ENCODE results near the gene RAD51C.

The RAD51C gene

GRCh38 chr17:58699771-58700170 is 7.4 kb downstream of the RAD51C start:
- DNase-seq (ENCODE audit: insufficient read length, low spot score), result no peak

GRCh38 chr17:58702045-58702476 is 9.7 kb downstream of the RAD51C start:
- DNase-seq (ENCODE audit: insufficient read length, low spot score), result no peak
- TF ChIP-seq POLR2A (IDR thresholded peaks at IDR 0.05; ENCODE audit: low read depth, low read length), result no peak
- TF ChIP-seq POU2F2 (IDR thresholded peaks at IDR 0.05; ENCODE audit: low read depth, low read length), result no peak
- TF ChIP-seq POLR2AphosphoS5 (IDR thresholded peaks at IDR 0.05; ENCODE audit: low read depth, low read length), result no peak
- no peak for TF ChIP-seq PAX5 (IDR thresholded peaks at IDR 0.05; ENCODE audit: insufficient read depth, low read length, severe bottlenecking)
- TF ChIP-seq TAF1 (IDR thresholded peaks at IDR 0.05; ENCODE audit: low read depth, low read length), result no peak
- TF ChIP-seq SPI1 (IDR thresholded peaks at IDR 0.05; ENCODE audit: low read depth, low read length), result no peak
- FAIRE-seq, result peak; percentile 75

More at GRCh38 chr17:58699771-58700170, 7.4 kb downstream of the RAD51C start:
- TF ChIP-seq SPI1 (IDR thresholded peaks at IDR 0.05; ENCODE audit: low read depth, low read length), result no peak
- TF ChIP-seq PAX5 (IDR thresholded peaks at IDR 0.05; ENCODE audit: insufficient read depth, low read length, severe bottlenecking), result no peak
- no peak for FAIRE-seq

GRCh38 chr17:58702708-58703107 is 10.3 kb downstream of the RAD51C start:
- TF ChIP-seq PAX5 (IDR thresholded peaks at IDR 0.05; ENCODE audit: insufficient read depth, low read length, severe bottlenecking), result no peak
- TF ChIP-seq POLR2AphosphoS5 (IDR thresholded peaks at IDR 0.05; ENCODE audit: low read depth, low read length), result no peak
- TF ChIP-seq POLR2A (IDR thresholded peaks at IDR 0.05; ENCODE audit: low read depth, low read length), result no peak
- no peak for TF ChIP-seq SPI1 (IDR thresholded peaks at IDR 0.05; ENCODE audit: low read depth, low read length)
- TF ChIP-seq POU2F2 (IDR thresholded peaks at IDR 0.05; ENCODE audit: low read depth, low read length), result no peak
- TF ChIP-seq TAF1 (IDR thresholded peaks at IDR 0.05; ENCODE audit: low read depth, low read length), result no peak
- FAIRE-seq (no peak), DNase-seq (ENCODE audit: insufficient read length, low spot score) (no peak)

GRCh38 chr17:58703137-58703915 is 10.9 kb downstream of the RAD51C start:
- no peak for DNase-seq (ENCODE audit: insufficient read length, low spot score)
- no peak for FAIRE-seq
- TF ChIP-seq PAX5 (IDR thresholded peaks at IDR 0.05; ENCODE audit: insufficient read depth, low read length, severe bottlenecking) (no peak), TAF1 (IDR thresholded peaks at IDR 0.05; ENCODE audit: low read depth, low read length) (no peak), SPI1 (IDR thresholded peaks at IDR 0.05; ENCODE audit: low read depth, low read length) (no peak), POLR2A (IDR thresholded peaks at IDR 0.05; ENCODE audit: low read depth, low read length) (no peak), POU2F2 (IDR thresholded peaks at IDR 0.05; ENCODE audit: low read depth, low read length) (no peak), POLR2AphosphoS5 (IDR thresholded peaks at IDR 0.05; ENCODE audit: low read depth, low read length) (no peak)

GRCh38 chr17:58703916-58704286 is 11.5 kb downstream of the RAD51C start:
- DNase-seq (ENCODE audit: insufficient read length, low spot score) (no peak), FAIRE-seq (no peak)
- TF ChIP-seq POLR2AphosphoS5 (IDR thresholded peaks at IDR 0.05; ENCODE audit: low read depth, low read length) (no peak), POLR2A (IDR thresholded peaks at IDR 0.05; ENCODE audit: low read depth, low read length) (no peak), TAF1 (IDR thresholded peaks at IDR 0.05; ENCODE audit: low read depth, low read length) (no peak), SPI1 (IDR thresholded peaks at IDR 0.05; ENCODE audit: low read depth, low read length) (no peak), POU2F2 (IDR thresholded peaks at IDR 0.05; ENCODE audit: low read depth, low read length) (no peak), PAX5 (IDR thresholded peaks at IDR 0.05; ENCODE audit: insufficient read depth, low read length, severe bottlenecking) (no peak)

- TF ChIP-seq POU2F2 (IDR thresholded peaks at IDR 0.05; ENCODE audit: low read depth, low read length) (no peak), PAX5 (IDR thresholded peaks at IDR 0.05; ENCODE audit: insufficient read depth, low read length, severe bottlenecking) (no peak), POLR2AphosphoS5 (IDR thresholded peaks at IDR 0.05; ENCODE audit: low read depth, low read length) (no peak), SPI1 (IDR thresholded peaks at IDR 0.05; ENCODE audit: low read depth, low read length) (peak; percentile 68), TAF1 (IDR thresholded peaks at IDR 0.05; ENCODE audit: low read depth, low read length) (no peak), POLR2A (IDR thresholded peaks at IDR 0.05; ENCODE audit: low read depth, low read length) (no peak)
- DNase-seq (ENCODE audit: insufficient read length, low spot score) (no peak), FAIRE-seq (peak; percentile 51)
Measured at GRCh38 chr17:58706351-58707140, 14.1 kb downstream of the RAD51C start.

GRCh38 chr17:58710948-58711552 is 18.6 kb downstream of the RAD51C start:
- DNase-seq (ENCODE audit: insufficient read length, low spot score), result no peak
- TF ChIP-seq POU2F2 (IDR thresholded peaks at IDR 0.05; ENCODE audit: low read depth, low read length) (no peak), POLR2A (IDR thresholded peaks at IDR 0.05; ENCODE audit: low read depth, low read length) (no peak), POLR2AphosphoS5 (IDR thresholded peaks at IDR 0.05; ENCODE audit: low read depth, low read length) (no peak), SPI1 (IDR thresholded peaks at IDR 0.05; ENCODE audit: low read depth, low read length) (no peak), PAX5 (IDR thresholded peaks at IDR 0.05; ENCODE audit: insufficient read depth, low read length, severe bottlenecking) (no peak), TAF1 (IDR thresholded peaks at IDR 0.05; ENCODE audit: low read depth, low read length) (no peak)
- no peak for FAIRE-seq

- no peak for TF ChIP-seq SPI1 (IDR thresholded peaks at IDR 0.05; ENCODE audit: low read depth, low read length)
- TF ChIP-seq POLR2AphosphoS5 (IDR thresholded peaks at IDR 0.05; ENCODE audit: low read depth, low read length), result no peak
- TF ChIP-seq TAF1 (IDR thresholded peaks at IDR 0.05; ENCODE audit: low read depth, low read length), result no peak
- TF ChIP-seq POLR2A (IDR thresholded peaks at IDR 0.05; ENCODE audit: low read depth, low read length), result no peak
- TF ChIP-seq PAX5 (IDR thresholded peaks at IDR 0.05; ENCODE audit: insufficient read depth, low read length, severe bottlenecking), result no peak
- TF ChIP-seq POU2F2 (IDR thresholded peaks at IDR 0.05; ENCODE audit: low read depth, low read length), result no peak
- FAIRE-seq (no peak), DNase-seq (ENCODE audit: insufficient read length, low spot score) (no peak)
Measured at GRCh38 chr17:58722274-58722673, 29.9 kb downstream of the RAD51C start.

- FAIRE-seq (peak; percentile 43), DNase-seq (ENCODE audit: insufficient read length, low spot score) (no peak)
- no peak for TF ChIP-seq SPI1 (IDR thresholded peaks at IDR 0.05; ENCODE audit: low read depth, low read length)
- TF ChIP-seq POLR2A (IDR thresholded peaks at IDR 0.05; ENCODE audit: low read depth, low read length), result no peak
- TF ChIP-seq TAF1 (IDR thresholded peaks at IDR 0.05; ENCODE audit: low read depth, low read length), result no peak
- no peak for TF ChIP-seq PAX5 (IDR thresholded peaks at IDR 0.05; ENCODE audit: insufficient read depth, low read length, severe bottlenecking)
- TF ChIP-seq POU2F2 (IDR thresholded peaks at IDR 0.05; ENCODE audit: low read depth, low read length), result no peak
- TF ChIP-seq POLR2AphosphoS5 (IDR thresholded peaks at IDR 0.05; ENCODE audit: low read depth, low read length), result no peak
Measured at GRCh38 chr17:58722696-58723095, 30.3 kb downstream of the RAD51C start.
